Body of pancreas (tissue), 4 donors: ENCODE results near the gene RUNX2.

Source experiments
- POLR2A ChIP-seq, 3 donors: fragments of 450-650 bp; IDR thresholded peaks; one replicate each; pipeline ENCODE4 v1.6.1; 2016; ENCODE audit warnings: antibody characterized with exemption in 3 of 3, mild to moderate bottlenecking in 2 of 3
- TF ChIP-seq, protein P1 (sequence below), 7 experiments: fragments of 450-650 bp in 4 of 7; fragments of 200-600 bp in 3 of 7; sonication (generic) in 3 of 7; IDR thresholded peaks; one replicate each; pipeline ENCODE4 v1.5.1; 2016 to 2019; ENCODE audit warnings: antibody characterized with exemption in 7 of 7

DNA sequence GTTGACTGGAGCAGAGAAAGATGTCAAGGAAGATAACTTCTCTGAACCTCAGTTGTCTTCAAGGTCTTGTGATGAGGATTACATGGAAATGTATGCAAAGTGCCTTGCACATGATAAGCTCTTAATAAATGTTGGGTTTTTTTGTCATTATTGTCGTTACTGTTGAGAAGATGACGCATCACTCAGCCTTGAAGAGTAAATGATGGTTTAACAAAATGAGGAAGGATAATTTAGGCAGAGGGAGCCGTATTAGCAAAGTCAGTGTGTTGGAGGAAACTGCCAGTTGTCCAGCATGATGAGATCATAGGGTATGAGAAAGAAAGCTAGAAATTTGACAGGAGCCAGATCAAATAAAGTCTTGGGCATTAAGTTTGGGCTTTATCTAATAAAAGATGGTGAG is 58.4 kb downstream of the RUNX2 start:
- TF ChIP-seq, protein P1, sequence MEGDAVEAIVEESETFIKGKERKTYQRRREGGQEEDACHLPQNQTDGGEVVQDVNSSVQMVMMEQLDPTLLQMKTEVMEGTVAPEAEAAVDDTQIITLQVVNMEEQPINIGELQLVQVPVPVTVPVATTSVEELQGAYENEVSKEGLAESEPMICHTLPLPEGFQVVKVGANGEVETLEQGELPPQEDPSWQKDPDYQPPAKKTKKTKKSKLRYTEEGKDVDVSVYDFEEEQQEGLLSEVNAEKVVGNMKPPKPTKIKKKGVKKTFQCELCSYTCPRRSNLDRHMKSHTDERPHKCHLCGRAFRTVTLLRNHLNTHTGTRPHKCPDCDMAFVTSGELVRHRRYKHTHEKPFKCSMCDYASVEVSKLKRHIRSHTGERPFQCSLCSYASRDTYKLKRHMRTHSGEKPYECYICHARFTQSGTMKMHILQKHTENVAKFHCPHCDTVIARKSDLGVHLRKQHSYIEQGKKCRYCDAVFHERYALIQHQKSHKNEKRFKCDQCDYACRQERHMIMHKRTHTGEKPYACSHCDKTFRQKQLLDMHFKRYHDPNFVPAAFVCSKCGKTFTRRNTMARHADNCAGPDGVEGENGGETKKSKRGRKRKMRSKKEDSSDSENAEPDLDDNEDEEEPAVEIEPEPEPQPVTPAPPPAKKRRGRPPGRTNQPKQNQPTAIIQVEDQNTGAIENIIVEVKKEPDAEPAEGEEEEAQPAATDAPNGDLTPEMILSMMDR (IDR thresholded peaks at IDR 0.05): no peak
- TF ChIP-seq POLR2A (IDR thresholded peaks at IDR 0.05): no peak
